Body of pancreas (tissue), 4 donors: Measurements from ENCODE around the gene CCDC81.

Source experiments
- POLR2A ChIP-seq, 3 donors: fragments of 450-650 bp; IDR thresholded peaks; one replicate each; pipeline ENCODE4 v1.6.1; 2016; ENCODE audit warnings: antibody characterized with exemption in 3 of 3, mild to moderate bottlenecking in 2 of 3
- TF ChIP-seq, protein P1 (sequence below), 7 experiments: fragments of 450-650 bp in 4 of 7; fragments of 200-600 bp in 3 of 7; sonication (generic) in 3 of 7; IDR thresholded peaks; one replicate each; pipeline ENCODE4 v1.5.1; 2016 to 2019; ENCODE audit warnings: antibody characterized with exemption in 7 of 7

DNA sequence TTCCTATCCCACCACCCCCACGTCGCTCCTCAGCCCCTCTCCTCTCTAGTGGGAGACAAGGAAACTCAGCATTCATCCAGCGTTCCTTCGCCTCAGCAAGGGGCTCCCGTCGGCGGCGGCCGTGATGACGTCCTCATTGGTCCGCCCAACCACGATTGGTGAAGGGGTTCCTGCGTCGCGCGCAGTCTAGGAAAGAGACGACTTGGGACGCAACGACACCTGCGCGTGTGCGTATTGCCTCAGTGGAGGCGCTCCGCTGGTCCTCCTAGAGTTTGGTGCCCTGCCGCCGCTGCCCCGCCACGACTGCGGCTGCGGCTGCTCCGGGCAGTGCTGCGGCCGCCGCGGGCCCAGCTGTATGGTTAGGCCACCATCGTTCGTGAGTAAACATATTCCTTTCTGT is 56.6 kb downstream of the CCDC81 start:
- TF ChIP-seq, protein P1, sequence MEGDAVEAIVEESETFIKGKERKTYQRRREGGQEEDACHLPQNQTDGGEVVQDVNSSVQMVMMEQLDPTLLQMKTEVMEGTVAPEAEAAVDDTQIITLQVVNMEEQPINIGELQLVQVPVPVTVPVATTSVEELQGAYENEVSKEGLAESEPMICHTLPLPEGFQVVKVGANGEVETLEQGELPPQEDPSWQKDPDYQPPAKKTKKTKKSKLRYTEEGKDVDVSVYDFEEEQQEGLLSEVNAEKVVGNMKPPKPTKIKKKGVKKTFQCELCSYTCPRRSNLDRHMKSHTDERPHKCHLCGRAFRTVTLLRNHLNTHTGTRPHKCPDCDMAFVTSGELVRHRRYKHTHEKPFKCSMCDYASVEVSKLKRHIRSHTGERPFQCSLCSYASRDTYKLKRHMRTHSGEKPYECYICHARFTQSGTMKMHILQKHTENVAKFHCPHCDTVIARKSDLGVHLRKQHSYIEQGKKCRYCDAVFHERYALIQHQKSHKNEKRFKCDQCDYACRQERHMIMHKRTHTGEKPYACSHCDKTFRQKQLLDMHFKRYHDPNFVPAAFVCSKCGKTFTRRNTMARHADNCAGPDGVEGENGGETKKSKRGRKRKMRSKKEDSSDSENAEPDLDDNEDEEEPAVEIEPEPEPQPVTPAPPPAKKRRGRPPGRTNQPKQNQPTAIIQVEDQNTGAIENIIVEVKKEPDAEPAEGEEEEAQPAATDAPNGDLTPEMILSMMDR (IDR thresholded peaks at IDR 0.05) = no peak
- no peak for TF ChIP-seq POLR2A (IDR thresholded peaks at IDR 0.05)
